WI38 (cell line): ENCODE data around the gene PAQR5.
"Not testable (repeated sequence)": the region's sequence is repeated elsewhere in the genome, so short reads cannot be mapped to it uniquely, and the experiment has no call there.

Experiments
- H3K4me3 ChIP-seq: 2 replicates; pipeline ENCODE4 v1.5.1; 2011; ENCODE audit warnings: low read depth, mild to moderate bottlenecking, control low read depth, low read length
- TF ChIP-seq, protein P1 (sequence below): IDR thresholded peaks from 2 replicates; pipeline ENCODE4 v1.5.1; 2012; ENCODE audit warnings: low read depth, mild to moderate bottlenecking, control low read depth, low read length

Gene PAQR5

DNA sequence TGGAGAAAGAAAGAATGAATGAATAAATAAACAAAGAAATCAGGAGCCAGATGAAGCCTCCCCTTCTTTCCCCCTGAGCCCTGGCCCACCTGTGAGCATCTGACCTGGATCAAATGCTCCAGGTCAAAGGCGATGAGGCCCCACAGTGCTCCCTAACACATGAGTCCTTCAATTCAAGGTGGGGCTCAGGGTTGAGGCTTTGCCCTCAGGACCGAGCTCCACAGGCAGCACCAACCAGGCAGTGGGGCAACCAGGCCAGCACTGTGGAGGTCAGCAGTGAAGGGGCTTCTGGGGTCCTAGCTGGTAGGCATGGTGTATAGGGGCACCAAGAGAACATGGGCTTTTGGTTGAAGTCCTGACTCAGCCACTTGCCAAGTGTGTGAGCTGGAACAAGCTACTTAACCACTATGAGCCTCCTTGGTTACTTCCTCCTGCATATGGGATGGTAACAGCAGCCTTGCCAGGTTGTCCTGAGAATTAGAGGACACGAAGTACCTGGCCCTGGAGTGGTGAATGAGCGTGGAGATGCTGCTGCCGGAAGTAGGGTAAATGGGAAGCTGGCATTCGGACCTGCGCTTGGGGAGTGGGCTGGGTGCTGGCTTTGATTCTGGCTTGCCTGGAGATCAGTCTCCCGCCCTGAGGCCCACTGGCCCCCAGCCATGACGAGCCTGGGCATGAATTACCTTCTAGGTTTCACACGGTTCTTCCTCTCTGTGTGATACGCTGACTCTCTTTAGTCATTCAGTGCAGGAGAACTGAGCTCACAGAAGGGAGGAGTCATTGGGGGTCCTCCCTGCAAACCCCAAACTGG lies 10.0 kb upstream of the PAQR5 start:
- H3K4me3 ChIP-seq = no peak overlapping the region
- TF ChIP-seq, protein P1, sequence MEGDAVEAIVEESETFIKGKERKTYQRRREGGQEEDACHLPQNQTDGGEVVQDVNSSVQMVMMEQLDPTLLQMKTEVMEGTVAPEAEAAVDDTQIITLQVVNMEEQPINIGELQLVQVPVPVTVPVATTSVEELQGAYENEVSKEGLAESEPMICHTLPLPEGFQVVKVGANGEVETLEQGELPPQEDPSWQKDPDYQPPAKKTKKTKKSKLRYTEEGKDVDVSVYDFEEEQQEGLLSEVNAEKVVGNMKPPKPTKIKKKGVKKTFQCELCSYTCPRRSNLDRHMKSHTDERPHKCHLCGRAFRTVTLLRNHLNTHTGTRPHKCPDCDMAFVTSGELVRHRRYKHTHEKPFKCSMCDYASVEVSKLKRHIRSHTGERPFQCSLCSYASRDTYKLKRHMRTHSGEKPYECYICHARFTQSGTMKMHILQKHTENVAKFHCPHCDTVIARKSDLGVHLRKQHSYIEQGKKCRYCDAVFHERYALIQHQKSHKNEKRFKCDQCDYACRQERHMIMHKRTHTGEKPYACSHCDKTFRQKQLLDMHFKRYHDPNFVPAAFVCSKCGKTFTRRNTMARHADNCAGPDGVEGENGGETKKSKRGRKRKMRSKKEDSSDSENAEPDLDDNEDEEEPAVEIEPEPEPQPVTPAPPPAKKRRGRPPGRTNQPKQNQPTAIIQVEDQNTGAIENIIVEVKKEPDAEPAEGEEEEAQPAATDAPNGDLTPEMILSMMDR = no peak

DNA sequence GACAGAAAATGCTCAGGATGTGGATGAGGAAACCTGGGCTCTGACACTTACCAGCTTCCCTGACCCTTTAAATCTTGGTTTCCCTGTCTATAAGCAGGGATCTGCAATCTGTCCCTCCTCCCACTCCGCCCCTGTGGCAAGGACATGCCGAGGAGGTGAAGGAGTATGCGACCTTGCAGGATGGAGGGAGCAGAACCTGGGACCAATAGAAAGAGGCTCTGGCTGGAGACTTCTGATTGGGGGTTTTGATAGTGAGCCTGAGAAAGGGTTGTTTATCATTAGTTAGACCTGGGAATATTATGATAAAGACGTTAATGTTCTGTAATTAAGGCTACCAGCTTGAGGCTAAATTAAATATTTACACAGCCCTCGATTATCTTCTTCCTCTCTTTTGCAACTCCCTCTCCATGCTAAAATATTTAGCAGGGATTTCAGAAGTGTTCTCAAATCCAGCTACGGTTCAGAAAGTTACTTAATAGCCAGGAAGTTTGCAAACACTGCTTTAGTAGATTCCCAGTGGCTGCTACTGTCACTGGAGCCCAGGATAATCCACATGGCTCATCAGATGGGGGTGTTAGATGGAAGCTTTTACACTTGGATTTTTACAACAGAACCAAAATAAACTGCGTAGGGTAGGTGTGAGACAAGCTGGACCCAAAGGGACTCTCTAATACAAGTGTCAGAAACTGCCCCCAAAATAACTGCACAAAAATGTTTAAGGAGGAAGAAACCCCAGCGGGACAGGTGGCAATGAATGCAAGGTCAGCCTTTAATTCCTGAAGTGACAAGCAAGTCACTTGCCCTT lies 9.2 kb upstream of the PAQR5 start:
- TF ChIP-seq, protein P1 = no peak
- H3K4me3 ChIP-seq = no peak overlapping the region

DNA sequence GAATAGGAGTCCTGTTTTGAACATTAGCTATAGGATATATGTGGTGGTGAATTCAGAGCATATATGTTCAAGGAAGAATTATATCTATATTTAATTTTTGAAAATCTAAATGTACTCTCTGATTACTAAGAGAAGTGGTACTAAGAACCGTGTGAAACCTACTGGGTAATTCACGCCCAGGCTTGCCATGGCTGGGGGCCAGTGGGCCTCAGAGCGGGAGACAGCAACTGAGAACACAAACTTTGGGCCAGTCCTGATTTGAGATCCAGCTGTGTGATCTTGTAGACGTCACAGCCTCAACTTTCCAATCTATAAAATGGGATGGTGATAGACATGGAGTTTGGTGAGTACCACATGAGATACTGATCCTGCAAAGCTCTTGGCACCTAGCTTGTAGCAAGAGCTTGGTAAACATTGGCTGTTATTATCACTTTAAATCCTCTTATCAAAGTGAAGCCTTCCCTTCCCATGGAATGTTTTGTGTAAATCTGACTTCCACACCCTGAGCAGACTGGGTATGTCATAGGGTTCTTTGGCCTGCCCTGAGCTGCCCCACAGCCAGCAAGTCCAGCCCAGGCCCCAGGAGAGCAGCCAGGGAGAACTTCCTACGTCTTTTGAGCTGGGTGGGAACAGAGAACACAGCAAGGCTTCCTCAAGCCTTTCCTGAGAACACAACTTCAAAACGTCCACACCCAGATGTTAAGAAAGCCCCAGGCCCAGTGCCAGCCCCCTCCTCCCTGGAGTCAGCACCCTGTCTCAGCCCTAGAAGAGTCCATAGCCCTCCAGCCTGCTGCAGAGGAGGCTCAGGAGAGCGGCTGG lies 8.2 kb upstream of the PAQR5 start:
- TF ChIP-seq, protein P1 = no peak
- H3K4me3 ChIP-seq = no peak overlapping the region

DNA sequence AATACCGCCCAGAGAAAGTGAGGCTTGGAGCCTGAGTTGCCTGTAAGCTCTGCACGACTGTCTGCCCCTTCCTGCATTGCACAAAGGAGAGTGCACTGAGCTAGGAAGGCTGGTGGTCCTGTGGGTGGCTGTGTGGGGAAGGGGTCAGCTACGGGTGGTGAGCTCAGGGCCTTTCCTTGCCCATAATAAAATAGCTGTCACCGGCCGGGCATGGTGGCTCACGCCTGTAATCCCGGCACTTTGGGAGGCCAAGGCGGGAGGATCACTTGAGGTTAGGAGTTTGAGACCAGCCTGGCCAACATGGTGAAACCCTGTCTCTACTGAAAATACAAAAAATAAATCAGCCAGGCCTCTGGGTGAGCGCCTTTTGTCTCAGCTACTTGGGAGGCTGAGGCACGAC lies 7.1 kb upstream of the PAQR5 start:
- not testable (repeated sequence) for H3K4me3 ChIP-seq

DNA sequence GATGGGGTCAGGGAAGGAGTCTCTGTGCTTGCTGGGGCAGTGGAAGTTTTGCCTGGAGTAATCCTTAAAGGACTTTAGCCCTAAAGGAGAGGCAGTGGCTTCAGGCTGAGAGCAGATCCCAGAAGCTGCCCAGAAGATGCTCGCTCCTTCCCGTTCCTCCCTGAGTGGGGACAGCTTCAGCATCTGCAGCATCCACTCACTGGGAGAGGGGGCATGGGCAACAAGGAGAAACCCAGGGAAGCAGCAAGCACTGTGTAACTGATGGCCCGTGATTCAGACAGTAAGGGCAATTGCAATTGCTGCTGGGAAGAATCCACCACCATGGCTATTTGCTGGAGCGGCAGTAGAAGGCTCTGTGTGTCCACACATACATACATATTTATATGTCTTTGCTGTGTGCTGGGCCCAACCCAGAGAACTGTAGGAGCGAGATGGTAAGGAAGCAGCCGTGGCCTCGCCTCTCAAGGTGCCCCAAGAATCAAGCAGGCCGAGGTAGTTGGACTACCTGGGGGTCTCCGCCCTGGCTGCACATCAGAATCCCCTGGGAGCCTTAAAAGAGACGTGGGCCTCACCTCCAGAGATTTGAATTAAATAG lies 5.8 kb upstream of the PAQR5 start:
- TF ChIP-seq, protein P1 = no peak
- no peak overlapping the region for H3K4me3 ChIP-seq

DNA sequence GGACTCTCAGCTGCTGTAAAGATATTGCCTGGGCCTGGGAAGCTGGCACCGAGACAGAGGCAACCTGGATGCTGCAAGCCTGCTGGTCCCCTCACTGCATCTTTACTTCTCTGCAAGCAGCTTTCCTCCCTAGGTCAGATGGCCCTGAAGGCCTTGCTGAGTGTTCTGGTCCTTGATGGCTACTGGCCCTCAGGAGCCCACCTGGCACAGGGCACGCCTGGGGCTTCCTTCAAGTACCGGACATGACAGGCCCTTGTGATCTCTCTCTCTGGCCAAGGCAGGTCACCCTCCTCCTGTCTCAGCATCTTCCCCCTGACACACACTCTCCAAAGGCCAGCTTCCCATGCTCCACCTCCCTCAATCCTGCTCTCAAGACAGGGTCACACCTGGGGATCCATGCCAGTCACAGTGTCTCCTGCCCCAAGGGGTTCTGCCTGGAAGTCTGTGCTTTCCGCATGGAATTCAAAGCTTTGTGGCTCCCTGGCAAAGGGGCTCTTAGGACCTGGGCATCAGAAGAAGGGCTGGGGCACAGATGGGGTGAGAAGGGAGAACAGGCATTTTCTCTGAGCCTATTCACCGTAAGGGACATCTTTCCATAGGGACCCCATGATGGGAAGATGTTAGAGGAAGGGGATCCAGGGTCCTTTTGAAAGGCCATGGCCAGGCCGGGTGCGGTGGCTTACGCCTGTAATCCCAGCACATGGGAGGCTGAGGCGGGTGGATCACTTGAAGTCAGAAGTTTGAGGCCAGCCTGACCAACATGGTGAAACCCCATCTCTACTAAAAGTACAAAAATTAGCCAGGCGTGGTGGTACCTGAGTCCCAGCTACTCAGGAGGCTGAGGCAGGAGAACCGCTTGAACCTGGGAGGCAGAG lies 4.7 kb upstream of the PAQR5 start:
- TF ChIP-seq, protein P1 = no peak
- H3K4me3 ChIP-seq = no peak overlapping the region

DNA sequence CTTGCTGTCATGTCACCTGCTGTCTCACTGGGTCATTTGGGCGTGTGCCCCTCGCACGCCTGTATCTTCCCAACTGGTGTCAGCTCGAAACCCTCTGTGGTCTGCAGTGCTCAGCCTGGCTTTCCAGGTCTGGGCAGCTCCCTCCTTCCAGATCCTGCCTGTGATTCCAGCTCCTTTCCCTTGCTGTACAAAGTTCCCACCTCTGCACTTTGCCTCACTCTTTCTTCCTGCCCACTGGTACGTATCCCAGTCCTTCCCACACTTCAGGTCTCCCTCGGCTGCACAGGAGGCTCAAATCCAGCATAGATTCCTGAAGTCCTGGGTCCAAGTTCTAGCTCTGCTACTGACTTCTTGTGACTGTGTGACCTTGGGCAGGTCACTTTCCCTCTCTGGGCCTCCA lies 2.1 kb upstream of the PAQR5 start:
- H3K4me3 ChIP-seq = no peak overlapping the region
- TF ChIP-seq, protein P1 = no peak
